Neural crest cell (in vitro differentiated cells): Measurements from ENCODE around the gene ZBTB45. TPM values are rescaled to one million over a fixed set of nuclear protein-coding genes. Genes with fewer than 3 reads are reported as not detected.

Source experiments
- DNase-seq: peaks from one replicate; pipeline ENCODE4 v3.0.0; 2021; ENCODE audit warnings: low read depth, mixed read lengths, low spot score
- H3K27ac Mint-ChIP-seq: one replicate; pipeline ENCODE4 v1.8.0; 2021; ENCODE audit warnings: mild to moderate bottlenecking, mixed read lengths; ENCODE audit not compliant: unreplicated experiment
- H3K27me3 Mint-ChIP-seq: 2 replicates; pipeline ENCODE4 v1.8.0; 2021; ENCODE audit warnings: low read depth, mild to moderate bottlenecking, mixed read lengths
- H3K36me3 Mint-ChIP-seq: 2 replicates; pipeline ENCODE4 v1.8.0; 2021; ENCODE audit warnings: low read depth, mild to moderate bottlenecking, mixed read lengths
- H3K4me1 Mint-ChIP-seq: 2 replicates; pipeline ENCODE4 v1.8.0; 2021; ENCODE audit warnings: mixed read lengths
- H3K4me3 Mint-ChIP-seq: one replicate; pipeline ENCODE4 v1.8.0; 2021; ENCODE audit warnings: mild to moderate bottlenecking, mixed read lengths
- H3K9me3 Mint-ChIP-seq: 2 replicates; pipeline ENCODE4 v1.8.0; 2021; ENCODE audit warnings: mixed read lengths
- CTCF ChIP-seq: fragments of 200-600 bp; sonication (generic); conservative IDR thresholded peaks from 2 replicates; pipeline ENCODE4 v1.5.0; 2021; ENCODE audit warnings: antibody characterized with exemption, mild to moderate bottlenecking
- total RNA-seq: library from RNA; stranded (reverse); gene quantifications from 2 replicates; pipeline ENCODE4 v1.2.1, GENCODE V29; 2021

The ZBTB45 gene
- total RNA-seq, 1 donor from 2014 or later, result 27.3 TPM

GRCh38 chr19:58535857-58536256 is 16.2 kb upstream of the ZBTB45 start:
- H3K27me3 Mint-ChIP-seq, result peaks cover 24% of the 10 kb centered on the region
- no peak for TF ChIP-seq CTCF
- H3K4me1 Mint-ChIP-seq, result peaks cover 15% of the 10 kb centered on the region
- H3K27ac Mint-ChIP-seq, result no peak overlapping the region
- DNase-seq, result no peak
- H3K36me3 Mint-ChIP-seq, result no peaks in the 10 kb centered on the region
- no peaks in the 10 kb centered on the region for H3K9me3 Mint-ChIP-seq
- peak overlapping the region; percentile 6 for H3K4me3 Mint-ChIP-seq

- Mint-ChIP-seq H3K4me3 (no peak overlapping the region), H3K4me1 (peaks cover 10% of the 10 kb centered on the region), H3K27ac (no peak overlapping the region), H3K36me3 (no peaks in the 10 kb centered on the region), H3K27me3 (peaks cover 27% of the 10 kb centered on the region), H3K9me3 (no peaks in the 10 kb centered on the region)
- TF ChIP-seq CTCF, result no peak
- no peak for DNase-seq
These were observed 11.6 kb upstream of the ZBTB45 start for GRCh38 chr19:58531034-58531840.

DNA sequence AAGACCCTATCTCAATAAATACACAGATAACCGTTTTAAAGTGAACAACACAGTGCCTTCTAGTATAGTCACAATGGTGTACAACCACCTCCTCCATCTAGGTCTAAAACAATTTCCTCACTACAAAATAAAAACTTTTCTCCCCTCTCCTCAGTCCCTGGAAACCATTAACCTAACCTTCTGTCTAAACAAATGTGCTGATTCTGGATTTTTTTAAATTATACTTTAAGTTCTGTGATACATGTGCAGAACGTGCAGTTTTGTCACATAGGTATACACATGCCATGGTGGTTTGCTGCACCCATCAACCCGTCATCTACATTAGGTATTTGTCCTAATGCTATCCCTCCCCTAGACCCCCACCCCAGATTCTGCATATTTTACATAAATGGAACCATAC is 9.8 kb upstream of the ZBTB45 start:
- Mint-ChIP-seq H3K36me3 (no peaks in the 10 kb centered on the region), H3K27ac (no peak overlapping the region), H3K27me3 (peaks cover 27% of the 10 kb centered on the region)

DNA sequence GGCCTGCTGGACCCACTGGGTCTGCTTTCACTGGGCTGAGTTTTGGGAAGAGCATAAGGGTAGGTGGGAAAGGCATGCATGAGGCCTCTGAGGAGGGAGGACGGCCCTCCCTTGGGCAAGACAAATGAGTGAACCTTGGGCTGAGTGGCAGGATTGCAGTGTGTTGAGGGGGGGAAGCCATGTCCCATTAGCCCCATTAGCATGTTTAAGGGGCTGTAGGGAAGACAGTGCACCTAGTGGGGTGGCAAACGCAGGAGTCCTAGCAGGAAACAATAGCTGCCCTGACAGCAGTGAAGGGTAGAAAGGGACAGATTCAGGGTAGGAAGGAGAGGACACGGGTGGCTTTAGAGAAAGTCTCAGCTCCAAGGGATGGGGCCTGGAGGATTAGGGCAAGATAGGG is 3.1 kb upstream of the ZBTB45 start:
- Mint-ChIP-seq H3K27me3 (peaks cover 3% of the 10 kb centered on the region), H3K36me3 (peaks cover 4% of the 10 kb centered on the region), H3K9me3 (no peaks in the 10 kb centered on the region), H3K27ac (no peak overlapping the region), H3K4me1 (peaks cover 30% of the 10 kb centered on the region), H3K4me3 (peak overlapping the region; percentile 35)
- TF ChIP-seq CTCF, result no peak
- no peak for DNase-seq

More for the DNA sequence above, 9.8 kb upstream of the ZBTB45 start:
- TF ChIP-seq CTCF, result no peak
- Mint-ChIP-seq H3K9me3 (no peaks in the 10 kb centered on the region), H3K4me1 (peaks cover 4% of the 10 kb centered on the region), H3K4me3 (no peak overlapping the region)
- DNase-seq, result no peak

GRCh38 chr19:58521651-58522050 is 2.0 kb upstream of the ZBTB45 start:
- H3K4me3 Mint-ChIP-seq, result peak overlapping the region; percentile 81

More at GRCh38 chr19:58521651-58522050, 2.0 kb upstream of the ZBTB45 start:
- H3K9me3 Mint-ChIP-seq, result no peaks in the 10 kb centered on the region
- DNase-seq, result no peak
- H3K27ac Mint-ChIP-seq, result peak overlapping the region; percentile 90
- TF ChIP-seq CTCF, result no peak
- H3K36me3 Mint-ChIP-seq, result peaks cover 4% of the 10 kb centered on the region
- H3K4me1 Mint-ChIP-seq, result peaks cover 30% of the 10 kb centered on the region
- peaks cover 3% of the 10 kb centered on the region for H3K27me3 Mint-ChIP-seq
